ENCODE data around the gene FOXF2. TPM values are rescaled to one million over a fixed set of nuclear protein-coding genes. Genes with fewer than 3 reads are reported as not detected.

FOXF2 gene
- total RNA-seq, 4 donors from 2014 or later = 0.25 to 3.0 (median 0.99) TPM

DNA sequence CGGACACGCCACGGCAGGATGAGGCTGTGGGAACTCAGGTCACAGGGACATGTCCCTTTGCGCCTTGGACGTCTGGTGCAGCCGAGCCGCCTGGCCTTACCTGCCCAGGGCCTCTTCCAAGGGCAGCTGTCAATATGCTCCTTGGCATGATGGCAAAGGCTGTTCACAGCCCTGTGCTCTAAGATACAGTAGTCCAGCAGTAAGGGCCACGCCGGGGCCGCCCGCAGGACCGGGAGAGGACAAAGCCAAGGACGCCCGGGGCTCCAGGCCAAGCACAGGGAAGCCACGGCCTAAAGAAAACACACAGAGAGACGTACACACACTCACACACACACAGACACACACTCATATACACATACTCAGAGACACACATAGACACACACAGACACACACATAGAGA lies 13.0 kb downstream of the FOXF2 start:
- H3K9me3 ChIP-seq = no peaks in the 10 kb centered on the region
- TF ChIP-seq EP300 (IDR thresholded peaks at IDR 0.05) (no peak), POLR2A (IDR thresholded peaks at IDR 0.05) (no peak), POLR2AphosphoS5 (IDR thresholded peaks at IDR 0.05) (no peak)
- TF ChIP-seq, protein P1, sequence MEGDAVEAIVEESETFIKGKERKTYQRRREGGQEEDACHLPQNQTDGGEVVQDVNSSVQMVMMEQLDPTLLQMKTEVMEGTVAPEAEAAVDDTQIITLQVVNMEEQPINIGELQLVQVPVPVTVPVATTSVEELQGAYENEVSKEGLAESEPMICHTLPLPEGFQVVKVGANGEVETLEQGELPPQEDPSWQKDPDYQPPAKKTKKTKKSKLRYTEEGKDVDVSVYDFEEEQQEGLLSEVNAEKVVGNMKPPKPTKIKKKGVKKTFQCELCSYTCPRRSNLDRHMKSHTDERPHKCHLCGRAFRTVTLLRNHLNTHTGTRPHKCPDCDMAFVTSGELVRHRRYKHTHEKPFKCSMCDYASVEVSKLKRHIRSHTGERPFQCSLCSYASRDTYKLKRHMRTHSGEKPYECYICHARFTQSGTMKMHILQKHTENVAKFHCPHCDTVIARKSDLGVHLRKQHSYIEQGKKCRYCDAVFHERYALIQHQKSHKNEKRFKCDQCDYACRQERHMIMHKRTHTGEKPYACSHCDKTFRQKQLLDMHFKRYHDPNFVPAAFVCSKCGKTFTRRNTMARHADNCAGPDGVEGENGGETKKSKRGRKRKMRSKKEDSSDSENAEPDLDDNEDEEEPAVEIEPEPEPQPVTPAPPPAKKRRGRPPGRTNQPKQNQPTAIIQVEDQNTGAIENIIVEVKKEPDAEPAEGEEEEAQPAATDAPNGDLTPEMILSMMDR (IDR thresholded peaks at IDR 0.05) = no peak
- peaks cover 45% of the 10 kb centered on the region for H3K27me3 ChIP-seq
- no peak for DNase-seq (ENCODE audit: low spot score in 2 of 2)
- no peaks in the 10 kb centered on the region for H3K4me1 ChIP-seq
- no peak overlapping the region for H3K4me3 ChIP-seq
- H3K36me3 ChIP-seq = no peaks in the 10 kb centered on the region
- H3K27ac ChIP-seq = no peak overlapping the region
- WGBS = 87% methylated on average over 8 of the region's 16 CpGs

DNA sequence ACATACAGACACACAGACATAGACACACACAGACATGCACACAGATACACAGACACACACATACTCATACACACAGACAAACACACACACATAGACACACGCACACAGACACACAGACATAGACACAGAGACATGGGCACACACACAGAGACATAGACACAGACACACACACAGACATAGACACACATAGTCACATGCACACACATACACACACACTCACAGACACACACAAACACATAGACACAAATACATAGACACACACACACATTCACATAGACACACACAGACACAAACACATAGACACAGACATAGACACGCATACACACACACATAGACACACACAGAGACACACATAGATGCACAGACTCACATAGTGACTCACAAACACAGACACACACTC lies 13.5 kb downstream of the FOXF2 start:
- TF ChIP-seq, protein P1 (IDR thresholded peaks at IDR 0.05) = no peak
- no peak for TF ChIP-seq POLR2A (IDR thresholded peaks at IDR 0.05)
- TF ChIP-seq EP300 (IDR thresholded peaks at IDR 0.05) = no peak
- no peak for TF ChIP-seq POLR2AphosphoS5 (IDR thresholded peaks at IDR 0.05)
- no peak for DNase-seq (ENCODE audit: low spot score in 2 of 2)
- Histone ChIP-seq H3K4me3 (no peak overlapping the region), H3K4me1 (no peaks in the 10 kb centered on the region), H3K9me3 (no peaks in the 10 kb centered on the region), H3K36me3 (no peaks in the 10 kb centered on the region), H3K27me3 (peaks cover 42% of the 10 kb centered on the region), H3K27ac (no peak overlapping the region)
- WGBS = 77% methylated on average over 2 of the region's 2 CpGs

DNA sequence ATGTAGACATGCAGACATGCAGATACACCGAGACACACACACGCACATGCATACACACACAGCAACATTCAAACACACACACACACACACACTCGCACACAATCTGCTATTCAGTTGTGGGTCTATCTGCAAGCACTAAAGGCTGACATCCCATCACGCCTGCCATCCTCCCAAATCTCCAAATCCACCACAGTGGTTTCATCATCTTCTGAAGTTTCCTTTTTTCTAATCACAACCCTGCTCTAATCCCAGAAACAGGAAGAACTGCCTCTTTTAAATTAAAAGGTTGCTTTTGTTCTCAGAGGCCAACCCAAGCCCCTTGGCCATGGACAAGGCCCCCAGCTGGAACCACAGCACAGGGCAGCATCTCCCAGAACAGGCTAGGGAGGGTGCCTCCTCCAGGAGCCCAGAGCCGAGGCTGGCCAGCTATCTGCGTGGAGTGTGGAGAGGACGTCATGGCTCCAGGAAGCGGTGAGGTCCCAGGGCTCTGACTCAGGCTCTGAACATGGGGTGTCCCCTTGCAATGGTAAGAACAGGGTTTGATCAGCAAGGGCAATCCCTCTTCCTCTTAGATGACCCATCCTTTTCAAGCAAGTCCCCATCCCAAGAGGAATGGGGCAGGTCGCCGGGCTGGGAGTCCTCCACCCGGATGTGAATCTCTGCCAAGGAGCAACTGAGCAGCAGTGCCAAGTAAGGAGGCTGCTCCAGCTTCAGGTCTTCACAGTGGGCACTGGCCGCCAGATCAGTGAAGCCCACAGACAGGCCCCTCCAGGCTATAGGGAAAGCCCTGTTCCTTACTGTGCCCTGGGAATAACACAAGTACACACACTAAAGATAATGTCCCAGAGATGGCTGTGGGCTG lies 14.7 kb downstream of the FOXF2 start:
- no peak overlapping the region for H3K4me3 ChIP-seq
- no peak overlapping the region for H3K27ac ChIP-seq
- H3K27me3 ChIP-seq = peaks cover 30% of the 10 kb centered on the region
- 85% methylated on average over 11 of the region's 12 CpGs for WGBS
- no peaks in the 10 kb centered on the region for H3K9me3 ChIP-seq
- H3K4me1 ChIP-seq = no peaks in the 10 kb centered on the region
- TF ChIP-seq POLR2AphosphoS5 (IDR thresholded peaks at IDR 0.05) (no peak), POLR2A (IDR thresholded peaks at IDR 0.05) (no peak), EP300 (IDR thresholded peaks at IDR 0.05) (no peak)
- TF ChIP-seq, protein P1 (IDR thresholded peaks at IDR 0.05) = no peak
- peak in 1 of 2 donors; percentile 66 for DNase-seq (ENCODE audit: low spot score in 2 of 2)
- no peaks in the 10 kb centered on the region for H3K36me3 ChIP-seq

DNA sequence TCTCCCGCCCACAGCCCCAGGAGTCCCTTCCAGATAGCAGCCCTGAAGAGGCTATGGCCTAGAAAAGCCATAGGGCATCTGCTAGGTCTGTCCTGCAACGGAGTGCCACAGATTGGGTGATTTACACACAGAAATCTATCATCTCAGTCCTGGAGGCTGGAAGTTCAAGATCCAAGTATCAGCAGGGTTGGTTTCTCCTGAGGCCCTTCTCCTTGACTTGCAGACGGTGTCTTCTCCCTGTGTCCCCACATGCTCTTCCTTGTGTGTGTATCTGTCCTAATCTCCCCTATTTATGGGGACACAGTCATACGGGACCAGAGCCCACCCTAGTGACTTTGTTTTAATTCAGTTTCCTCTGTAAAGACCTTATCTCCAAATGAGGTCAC lies 15.3 kb downstream of the FOXF2 start:
- WGBS = 93% methylated on average over 4 of the region's 4 CpGs
- H3K27ac ChIP-seq = no peak overlapping the region
- no peak for DNase-seq (ENCODE audit: low spot score in 2 of 2)
- H3K27me3 ChIP-seq = peaks cover 27% of the 10 kb centered on the region
- no peaks in the 10 kb centered on the region for H3K9me3 ChIP-seq
- H3K36me3 ChIP-seq = no peaks in the 10 kb centered on the region
- H3K4me3 ChIP-seq = no peak overlapping the region
- H3K4me1 ChIP-seq = no peaks in the 10 kb centered on the region
- TF ChIP-seq POLR2A (IDR thresholded peaks at IDR 0.05) (no peak), EP300 (IDR thresholded peaks at IDR 0.05) (no peak), POLR2AphosphoS5 (IDR thresholded peaks at IDR 0.05) (no peak)
- TF ChIP-seq, protein P1 (IDR thresholded peaks at IDR 0.05) = no peak

DNA sequence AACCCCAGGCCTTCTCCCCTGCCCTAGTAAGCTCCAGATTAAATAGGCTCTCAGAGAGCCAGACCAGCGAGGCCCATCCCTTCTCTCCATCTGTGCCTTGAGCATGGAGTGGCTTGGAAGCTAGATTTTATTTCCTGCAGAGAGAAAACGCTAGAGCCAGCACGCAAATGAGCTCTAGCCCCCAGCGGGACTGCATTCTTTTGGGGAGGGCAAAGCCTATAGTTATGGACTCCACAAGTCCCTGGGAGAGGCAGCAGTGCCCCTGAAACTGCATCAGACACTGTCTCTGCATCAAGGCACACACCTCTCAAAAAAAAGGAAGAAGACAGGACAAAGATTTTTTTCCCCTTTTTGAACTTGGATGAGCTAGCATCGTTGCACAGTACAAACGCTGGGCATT lies 15.8 kb downstream of the FOXF2 start:
- WGBS = 71% methylated on average over 6 of the region's 6 CpGs
- no peak overlapping the region for H3K27ac ChIP-seq
- TF ChIP-seq POLR2AphosphoS5 (IDR thresholded peaks at IDR 0.05) (no peak), EP300 (IDR thresholded peaks at IDR 0.05) (no peak), POLR2A (IDR thresholded peaks at IDR 0.05) (no peak)
- TF ChIP-seq, protein P1 (IDR thresholded peaks at IDR 0.05) = no peak
- DNase-seq (ENCODE audit: low spot score in 2 of 2) = peak in 1 of 2 donors; percentile 15
- no peaks in the 10 kb centered on the region for H3K4me1 ChIP-seq
- peaks cover 28% of the 10 kb centered on the region for H3K27me3 ChIP-seq
- H3K36me3 ChIP-seq = no peaks in the 10 kb centered on the region
- no peaks in the 10 kb centered on the region for H3K9me3 ChIP-seq
- H3K4me3 ChIP-seq = no peak overlapping the region
